GM12878 (cell line): ENCODE results near the gene GINS2. TPM values are rescaled to one million over a fixed set of nuclear protein-coding genes. Genes with fewer than 3 reads are reported as not detected.

Experiments used
- ASH2L ChIP-seq: fragments of 300-600, 200-600 bp; sonication (generic); IDR thresholded peaks from 2 replicates; pipeline ENCODE4 v1.6.1; 2017; ENCODE audit warnings: low read depth, mild to moderate bottlenecking, borderline replicate concordance
- BMI1 ChIP-seq: fragments of 450-650 bp; IDR thresholded peaks from 2 replicates; pipeline ENCODE4 v1.6.1; 2016; ENCODE audit warnings: mild to moderate bottlenecking, moderate library complexity, borderline replicate concordance
- CHD2 ChIP-seq: IDR thresholded peaks from 2 replicates; pipeline ENCODE4 v1.6.1; 2011; ENCODE audit warnings: low read depth, low read length, improper control_type of control experiment, borderline replicate concordance
- GATAD2B ChIP-seq: fragments of 450-650 bp; conservative IDR thresholded peaks from 2 replicates; pipeline ENCODE4 v1.6.1; 2017; ENCODE audit warnings: low read depth, mild to moderate bottlenecking, moderate library complexity
- JUND ChIP-seq: IDR thresholded peaks from 2 replicates; pipeline ENCODE4 v1.6.1; 2012; ENCODE audit warnings: low read depth, mild to moderate bottlenecking, low read length, improper control_type of control experiment, moderate library complexity
- NFYB ChIP-seq: IDR thresholded peaks from 2 replicates; pipeline ENCODE4 v1.6.1; 2011; ENCODE audit warnings: low read depth, mild to moderate bottlenecking, low read length, improper control_type of control experiment, moderate library complexity; ENCODE audit not compliant: insufficient read depth
- NRF1 ChIP-seq: conservative IDR thresholded peaks from 2 replicates; pipeline ENCODE4 v1.6.1; 2011; ENCODE audit warnings: mild to moderate bottlenecking, low read depth, low read length, improper control_type of control experiment
- POU2F2 ChIP-seq: IDR thresholded peaks from 3 replicates; pipeline ENCODE4 v1.6.1; 2011; ENCODE audit warnings: low read depth, mild to moderate bottlenecking, low read length, borderline replicate concordance
- TARDBP ChIP-seq: IDR thresholded peaks from 2 replicates; pipeline ENCODE4 v1.6.1; 2016; ENCODE audit warnings: borderline replicate concordance
- ZNF274 ChIP-seq: IDR thresholded peaks from one replicate; pipeline ENCODE4 v1.8.0; 2011; ENCODE audit not compliant: insufficient read length, insufficient read depth
- ZNF622 ChIP-seq: fragments of 450-650 bp; IDR thresholded peaks from 2 replicates; pipeline ENCODE4 v1.6.1; 2017; ENCODE audit warnings: mild to moderate bottlenecking, inconsistent platforms
- polyA plus RNA-seq, 11 experiments: library from polyadenylated mRNA; depleted of rRNA in 4 of 11; unstranded in 6 of 11; stranded (reverse) in 5 of 11; fragments of >200 nt; fragmentation: Nextera tagmentation in 4 of 11; fragmentation: Illumina TruSeq in 1 of 11; extraction: Ambion mirVana in 4 of 11; extraction: Trizol in 1 of 11; gene quantifications; 1 replicate in 1 of 11; 2 replicates in 10 of 11; pipeline versions ENCODE4 v1.2.1 to v1.2.3, GENCODE V29; 2011 to 2016; ENCODE audit warnings: inconsistent platforms in 2 of 11, missing spikeins in 2 of 11, low read depth in 1 of 11
- total RNA-seq, 4 experiments: library from RNA; depleted of rRNA in 3 of 4; stranded (reverse); fragments of >200 nt in 3 of 4; fragmentation: Illumina TruSeq in 1 of 4; extraction: Trizol in 1 of 4; gene quantifications; 2 replicates each; pipeline versions ENCODE4 v1.2.1 to v1.2.3, GENCODE V29; 2013 to 2021
- TF ChIP-seq, protein P1 (sequence below): IDR thresholded peaks from 2 replicates; pipeline ENCODE4 v1.6.1; 2011; ENCODE audit warnings: borderline replicate concordance, low read depth, mild to moderate bottlenecking, moderate library complexity, mixed read lengths, low read length; ENCODE audit not compliant: insufficient read depth; ENCODE audit errors: extremely low read length
- TF ChIP-seq, protein P2 (sequence below): fragments of 450-650 bp; formaldehyde crosslinking; IDR thresholded peaks from 2 replicates; pipeline ENCODE4 v1.4.0; 2022; ENCODE audit warnings: mild to moderate bottlenecking, moderate library complexity
- TF ChIP-seq, protein P3 (sequence below): IDR thresholded peaks from 2 replicates; pipeline ENCODE4 v1.6.1; 2012; ENCODE audit warnings: low read depth, low read length, improper control_type of control experiment
- TF ChIP-seq, protein P4 (sequence below): fragments of 150-350 bp; IDR thresholded peaks from 2 replicates; pipeline ENCODE4 v1.6.1; 2016; ENCODE audit warnings: low read depth, low read length

Gene GINS2
- total and polyA plus RNA-seq, 10 of the 15 experiments (the other 5 are each of a cell fraction or from before 2014, with no cell fraction given), result 42.7 to 90.8 (median 57.0) TPM

DNA sequence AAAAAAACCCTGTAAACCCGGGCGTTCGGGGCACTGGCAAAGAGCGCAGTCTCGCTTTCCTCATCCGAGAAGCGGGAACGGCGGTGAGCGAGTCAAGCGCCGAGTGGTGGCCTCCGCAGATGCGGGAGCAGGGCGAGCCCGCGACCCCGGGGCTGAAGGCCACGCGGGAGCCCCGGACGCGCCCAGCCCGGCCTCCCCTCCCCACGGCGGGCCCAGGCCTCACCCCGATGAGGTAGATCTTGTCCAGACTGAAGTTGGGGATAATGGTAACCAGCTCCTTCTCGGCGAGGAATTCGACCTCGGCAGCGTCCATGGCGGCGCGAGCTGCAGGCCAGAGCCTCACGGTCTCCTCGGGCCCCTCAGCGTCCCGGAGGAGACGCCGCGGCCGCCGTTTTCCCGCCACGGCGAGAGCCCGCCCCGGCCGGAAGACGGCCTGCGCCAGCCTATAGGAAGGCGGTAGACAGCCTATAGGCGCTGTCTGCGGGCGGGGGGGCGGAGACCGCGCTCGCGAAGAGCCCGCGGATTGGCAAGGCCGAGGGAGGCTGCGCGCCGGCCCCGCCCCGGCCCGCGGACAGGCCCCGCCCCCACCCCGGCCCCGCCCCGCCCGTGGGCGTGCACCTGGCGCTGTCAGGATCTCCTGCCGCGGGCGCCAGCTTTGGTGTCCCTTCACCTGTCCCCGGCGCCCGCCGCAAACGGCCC is at the start of gene GINS2 (continued):
- TF ChIP-seq, protein P1, sequence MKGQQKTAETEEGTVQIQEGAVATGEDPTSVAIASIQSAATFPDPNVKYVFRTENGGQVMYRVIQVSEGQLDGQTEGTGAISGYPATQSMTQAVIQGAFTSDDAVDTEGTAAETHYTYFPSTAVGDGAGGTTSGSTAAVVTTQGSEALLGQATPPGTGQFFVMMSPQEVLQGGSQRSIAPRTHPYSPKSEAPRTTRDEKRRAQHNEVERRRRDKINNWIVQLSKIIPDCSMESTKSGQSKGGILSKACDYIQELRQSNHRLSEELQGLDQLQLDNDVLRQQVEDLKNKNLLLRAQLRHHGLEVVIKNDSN, result no peak
- TF ChIP-seq, protein P2, sequence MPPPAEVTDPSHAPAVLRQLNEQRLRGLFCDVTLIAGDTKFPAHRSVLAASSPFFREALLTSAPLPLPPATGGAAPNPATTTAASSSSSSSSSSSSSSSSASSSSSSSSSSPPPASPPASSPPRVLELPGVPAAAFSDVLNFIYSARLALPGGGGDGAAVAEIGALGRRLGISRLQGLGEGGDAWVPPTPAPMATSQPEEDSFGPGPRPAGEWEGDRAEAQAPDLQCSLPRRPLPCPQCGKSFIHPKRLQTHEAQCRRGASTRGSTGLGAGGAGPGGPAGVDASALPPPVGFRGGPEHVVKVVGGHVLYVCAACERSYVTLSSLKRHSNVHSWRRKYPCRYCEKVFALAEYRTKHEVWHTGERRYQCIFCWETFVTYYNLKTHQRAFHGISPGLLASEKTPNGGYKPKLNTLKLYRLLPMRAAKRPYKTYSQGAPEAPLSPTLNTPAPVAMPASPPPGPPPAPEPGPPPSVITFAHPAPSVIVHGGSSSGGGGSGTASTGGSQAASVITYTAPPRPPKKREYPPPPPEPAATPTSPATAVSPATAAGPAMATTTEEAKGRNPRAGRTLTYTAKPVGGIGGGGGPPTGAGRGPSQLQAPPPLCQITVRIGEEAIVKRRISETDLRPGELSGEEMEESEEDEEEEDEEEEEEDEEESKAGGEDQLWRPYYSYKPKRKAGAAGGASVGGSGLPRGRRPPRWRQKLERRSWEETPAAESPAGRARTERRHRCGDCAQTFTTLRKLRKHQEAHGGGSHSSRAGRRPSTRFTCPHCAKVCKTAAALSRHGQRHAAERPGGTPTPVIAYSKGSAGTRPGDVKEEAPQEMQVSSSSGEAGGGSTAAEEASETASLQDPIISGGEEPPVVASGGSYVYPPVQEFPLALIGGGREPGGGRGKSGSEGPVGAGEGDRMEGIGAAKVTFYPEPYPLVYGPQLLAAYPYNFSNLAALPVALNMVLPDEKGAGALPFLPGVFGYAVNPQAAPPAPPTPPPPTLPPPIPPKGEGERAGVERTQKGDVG (CRISPR knock-in tag), result no peak
- TF ChIP-seq POU2F2 (peak; percentile 51; the same call in 1 of the 3 replicates), GATAD2B (peak; percentile 72), TARDBP (no peak), ZNF622 (no peak), BMI1 (no peak), ASH2L (no peak), JUND (no peak), ZNF274 (no peak), NFYB (peak; percentile 87), CHD2 (peak; percentile 86), NRF1 (no peak)
- TF ChIP-seq, protein P3, sequence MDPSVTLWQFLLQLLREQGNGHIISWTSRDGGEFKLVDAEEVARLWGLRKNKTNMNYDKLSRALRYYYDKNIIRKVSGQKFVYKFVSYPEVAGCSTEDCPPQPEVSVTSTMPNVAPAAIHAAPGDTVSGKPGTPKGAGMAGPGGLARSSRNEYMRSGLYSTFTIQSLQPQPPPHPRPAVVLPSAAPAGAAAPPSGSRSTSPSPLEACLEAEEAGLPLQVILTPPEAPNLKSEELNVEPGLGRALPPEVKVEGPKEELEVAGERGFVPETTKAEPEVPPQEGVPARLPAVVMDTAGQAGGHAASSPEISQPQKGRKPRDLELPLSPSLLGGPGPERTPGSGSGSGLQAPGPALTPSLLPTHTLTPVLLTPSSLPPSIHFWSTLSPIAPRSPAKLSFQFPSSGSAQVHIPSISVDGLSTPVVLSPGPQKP, result 0 out of 2 replicates have a peak, but pooled peaks have one; percentile 42
- TF ChIP-seq, protein P4, sequence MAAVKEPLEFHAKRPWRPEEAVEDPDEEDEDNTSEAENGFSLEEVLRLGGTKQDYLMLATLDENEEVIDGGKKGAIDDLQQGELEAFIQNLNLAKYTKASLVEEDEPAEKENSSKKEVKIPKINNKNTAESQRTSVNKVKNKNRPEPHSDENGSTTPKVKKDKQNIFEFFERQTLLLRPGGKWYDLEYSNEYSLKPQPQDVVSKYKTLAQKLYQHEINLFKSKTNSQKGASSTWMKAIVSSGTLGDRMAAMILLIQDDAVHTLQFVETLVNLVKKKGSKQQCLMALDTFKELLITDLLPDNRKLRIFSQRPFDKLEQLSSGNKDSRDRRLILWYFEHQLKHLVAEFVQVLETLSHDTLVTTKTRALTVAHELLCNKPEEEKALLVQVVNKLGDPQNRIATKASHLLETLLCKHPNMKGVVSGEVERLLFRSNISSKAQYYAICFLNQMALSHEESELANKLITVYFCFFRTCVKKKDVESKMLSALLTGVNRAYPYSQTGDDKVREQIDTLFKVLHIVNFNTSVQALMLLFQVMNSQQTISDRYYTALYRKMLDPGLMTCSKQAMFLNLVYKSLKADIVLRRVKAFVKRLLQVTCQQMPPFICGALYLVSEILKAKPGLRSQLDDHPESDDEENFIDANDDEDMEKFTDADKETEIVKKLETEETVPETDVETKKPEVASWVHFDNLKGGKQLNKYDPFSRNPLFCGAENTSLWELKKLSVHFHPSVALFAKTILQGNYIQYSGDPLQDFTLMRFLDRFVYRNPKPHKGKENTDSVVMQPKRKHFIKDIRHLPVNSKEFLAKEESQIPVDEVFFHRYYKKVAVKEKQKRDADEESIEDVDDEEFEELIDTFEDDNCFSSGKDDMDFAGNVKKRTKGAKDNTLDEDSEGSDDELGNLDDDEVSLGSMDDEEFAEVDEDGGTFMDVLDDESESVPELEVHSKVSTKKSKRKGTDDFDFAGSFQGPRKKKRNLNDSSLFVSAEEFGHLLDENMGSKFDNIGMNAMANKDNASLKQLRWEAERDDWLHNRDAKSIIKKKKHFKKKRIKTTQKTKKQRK, result peak; percentile 28; the same call in 1 of the 2 replicates
